Measurements from ENCODE around the gene UTS2B.

Gene UTS2B

GRCh38 chr3:191350396-191351090 lies 20.2 kb upstream of the UTS2B start:
- no peak for DNase-seq

GRCh38 chr3:191348098-191348497 lies 17.8 kb upstream of the UTS2B start:
- DNase-seq = no peak

- DNase-seq = no peak
Observed at GRCh38 chr3:191347228-191347627, 16.9 kb upstream of the UTS2B start.

GRCh38 chr3:191345334-191345733 lies 15.0 kb upstream of the UTS2B start:
- no peak for DNase-seq

- DNase-seq = no peak
Observed at GRCh38 chr3:191343913-191344312, 13.6 kb upstream of the UTS2B start.

- no peak for DNase-seq
Observed at GRCh38 chr3:191343115-191343514, 12.8 kb upstream of the UTS2B start.

GRCh38 chr3:191342411-191342810 lies 12.1 kb upstream of the UTS2B start:
- DNase-seq = no peak

- no peak for DNase-seq
Observed at GRCh38 chr3:191342006-191342405, 11.7 kb upstream of the UTS2B start.

- no peak for DNase-seq
Observed at GRCh38 chr3:191340966-191341365, 10.6 kb upstream of the UTS2B start.

- DNase-seq = no peak
Observed at GRCh38 chr3:191340351-191340750, 10.0 kb upstream of the UTS2B start.

- no peak for DNase-seq
Observed at GRCh38 chr3:191339316-191339917, 9.1 kb upstream of the UTS2B start.

- no peak for DNase-seq
Observed at GRCh38 chr3:191338177-191338488, 7.8 kb upstream of the UTS2B start.

- no peak for DNase-seq
Observed at GRCh38 chr3:191336833-191337232, 6.5 kb upstream of the UTS2B start.

GRCh38 chr3:191334346-191334893 lies 4.1 kb upstream of the UTS2B start:
- no peak for DNase-seq

GRCh38 chr3:191333298-191333880 lies 3.1 kb upstream of the UTS2B start:
- DNase-seq = no peak

- DNase-seq = no peak
Observed at GRCh38 chr3:191331388-191331787, 1.1 kb upstream of the UTS2B start.

GRCh38 chr3:191330530-191331048 lies 263 bp upstream of the UTS2B start:
- DNase-seq = no peak

- DNase-seq = peak; percentile 25
Observed at GRCh38 chr3:191328962-191329653, 1.2 kb downstream of the UTS2B start, which contains the start of gene CCDC50. TSS of gene CCDC50 (plus strand) at chr3:191329394. CDS start at chr3:191329675, 281 bp downstream.

- no peak for DNase-seq
Observed at GRCh38 chr3:191328383-191328961, 1.9 kb downstream of the UTS2B start.

- DNase-seq = no peak
Observed at GRCh38 chr3:191327526-191327925, 2.8 kb downstream of the UTS2B start.

- no peak for DNase-seq
Observed at GRCh38 chr3:191324936-191325335, 5.4 kb downstream of the UTS2B start.

- no peak for DNase-seq
Observed at GRCh38 chr3:191321019-191321767, 9.1 kb downstream of the UTS2B start.

Measured in GOT3 (cell line).